Measurements from ENCODE around the gene CUX1.
A peak's percentile ranks its signal among the peaks of the same experiment; 100 is the strongest.
"Not testable (repeated sequence)": the region's sequence is repeated elsewhere in the genome, so short reads cannot be mapped to it uniquely, and the experiment has no call there.

The CUX1 gene

DNA sequence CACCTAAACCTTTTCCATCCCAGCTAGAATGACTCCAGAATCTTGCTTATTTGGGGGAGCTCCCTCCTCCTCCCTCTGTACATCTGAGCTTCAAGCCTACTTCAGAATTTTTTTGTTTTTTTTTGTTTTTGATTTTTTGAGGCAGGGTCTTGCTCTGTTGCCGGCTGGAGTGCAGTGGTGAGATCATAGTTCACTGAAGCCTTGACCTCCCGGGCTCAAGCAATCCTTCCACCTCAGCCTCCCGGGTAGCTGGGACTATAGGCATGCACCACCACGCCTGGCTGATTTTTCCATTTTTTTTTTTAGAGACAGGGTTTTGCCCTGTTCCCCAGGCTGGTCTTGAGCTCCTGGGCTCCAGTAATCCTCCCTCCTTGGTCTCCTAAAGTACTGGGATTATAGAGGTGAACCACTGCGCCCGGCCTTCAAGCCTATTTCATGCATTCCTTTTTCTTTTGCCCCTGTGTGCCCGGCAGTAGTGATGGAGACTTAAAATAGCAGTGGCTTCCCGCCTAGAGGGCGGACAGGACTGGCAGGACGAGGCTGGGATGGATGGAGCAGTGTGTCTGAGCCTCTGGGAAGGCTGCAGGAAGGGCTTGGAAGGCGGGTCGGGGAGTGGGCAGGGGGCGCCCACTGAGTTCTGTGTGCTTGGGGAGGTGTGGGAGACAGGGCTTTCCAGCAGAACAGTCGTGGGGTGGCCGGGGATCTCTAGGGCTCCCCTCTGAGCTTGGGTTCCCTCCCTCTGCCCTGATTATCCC, 8.8 kb downstream of the CUX1 start:
- no peak for DNase-seq (ENCODE audit: low spot score)

DNA sequence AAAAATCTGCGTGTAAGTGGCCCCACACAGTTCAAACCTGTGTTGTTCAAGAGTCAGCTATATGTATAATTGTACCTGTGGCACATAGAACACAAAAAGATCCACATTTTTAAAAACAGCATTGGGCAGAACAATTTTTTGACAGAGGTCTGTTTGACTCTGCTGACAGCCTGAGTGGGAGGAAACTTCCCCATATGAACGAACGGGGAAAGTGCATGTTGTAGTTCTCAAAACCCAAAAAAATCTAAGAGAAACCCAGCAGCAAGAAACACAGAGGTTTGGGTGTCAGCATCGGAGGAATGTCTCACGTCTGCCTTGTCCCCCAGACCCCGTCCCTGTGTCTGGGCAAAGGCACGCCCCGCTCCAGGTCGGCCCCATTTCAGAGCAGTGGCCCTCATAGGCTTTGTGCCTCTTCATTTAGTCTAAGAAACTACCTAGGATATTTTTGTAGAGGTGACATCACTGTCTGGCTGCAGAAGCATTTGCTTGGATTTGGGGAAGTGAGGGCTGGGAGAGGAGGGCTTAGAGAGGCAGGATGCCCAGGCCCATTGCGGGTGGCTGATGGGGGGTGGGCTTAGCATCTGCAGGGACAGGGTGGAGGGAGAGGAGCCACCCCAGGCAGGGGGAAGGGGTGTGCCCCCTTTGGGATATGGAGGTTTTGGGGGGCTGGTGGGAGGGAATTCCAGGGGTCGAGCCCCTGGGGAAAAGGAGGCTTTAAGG, 11.0 kb downstream of the CUX1 start:
- no peak for DNase-seq (ENCODE audit: low spot score)

DNA sequence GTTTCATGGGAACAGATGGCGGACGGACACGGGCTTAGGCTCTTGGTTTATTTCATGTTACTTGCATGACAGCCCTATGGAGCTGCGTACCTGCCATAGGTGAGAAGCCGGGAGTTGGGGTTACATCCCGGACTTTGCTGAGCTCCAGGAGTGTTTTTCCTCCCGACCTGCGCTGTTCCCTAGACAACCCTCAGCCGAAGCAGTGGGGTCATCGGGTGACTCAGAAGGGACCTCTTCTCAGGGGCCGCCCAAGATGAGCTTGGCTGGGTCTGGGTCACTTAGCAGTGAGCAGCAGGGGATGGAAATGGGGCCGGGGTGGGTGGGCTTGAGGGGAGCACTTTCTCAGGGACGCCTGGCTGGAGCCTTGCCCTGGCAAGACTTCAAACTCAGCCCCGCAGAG, 11.9 kb downstream of the CUX1 start:
- DNase-seq (ENCODE audit: low spot score) = no peak

DNA sequence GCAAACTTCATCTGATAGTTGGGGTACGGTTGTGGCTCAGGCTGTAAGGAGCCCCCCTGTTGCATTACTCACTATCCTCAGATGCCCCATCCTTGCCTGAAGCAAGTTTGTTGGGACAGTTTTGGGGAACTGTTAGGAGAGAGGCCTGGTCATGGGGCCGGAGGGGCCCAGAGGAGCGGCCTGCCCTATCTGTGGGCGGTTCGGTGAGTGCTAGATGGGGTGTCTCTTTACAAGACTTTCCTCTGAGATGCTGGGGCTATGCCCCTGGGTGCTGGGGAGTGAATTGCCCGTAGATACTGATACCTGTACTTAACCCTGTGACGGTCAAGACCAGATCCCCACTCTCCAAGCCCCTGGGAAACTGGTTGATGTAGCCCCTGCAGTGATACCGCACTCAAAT, 12.4 kb downstream of the CUX1 start:
- no peak for DNase-seq (ENCODE audit: low spot score)

DNA sequence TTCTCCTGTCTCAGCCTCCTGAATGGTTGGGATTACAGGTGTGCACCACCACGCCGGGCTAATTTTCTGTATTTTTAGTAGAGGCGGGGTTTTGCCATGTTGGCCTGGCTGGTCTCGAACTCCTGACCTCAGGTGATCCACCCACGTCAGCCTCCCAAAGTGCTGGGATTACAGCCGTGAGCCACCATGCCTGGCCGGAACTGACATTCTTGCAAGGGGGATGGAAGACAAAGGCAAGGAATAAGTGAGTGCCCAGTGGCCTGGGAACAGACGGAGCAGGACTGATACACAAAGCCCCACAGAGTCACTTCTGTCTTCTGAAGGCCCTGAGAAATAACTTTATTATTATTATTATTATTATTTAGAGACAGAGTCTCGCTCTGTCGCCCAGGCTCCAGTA, 14.0 kb downstream of the CUX1 start:
- DNase-seq (ENCODE audit: low spot score) = not testable (repeated sequence)

DNA sequence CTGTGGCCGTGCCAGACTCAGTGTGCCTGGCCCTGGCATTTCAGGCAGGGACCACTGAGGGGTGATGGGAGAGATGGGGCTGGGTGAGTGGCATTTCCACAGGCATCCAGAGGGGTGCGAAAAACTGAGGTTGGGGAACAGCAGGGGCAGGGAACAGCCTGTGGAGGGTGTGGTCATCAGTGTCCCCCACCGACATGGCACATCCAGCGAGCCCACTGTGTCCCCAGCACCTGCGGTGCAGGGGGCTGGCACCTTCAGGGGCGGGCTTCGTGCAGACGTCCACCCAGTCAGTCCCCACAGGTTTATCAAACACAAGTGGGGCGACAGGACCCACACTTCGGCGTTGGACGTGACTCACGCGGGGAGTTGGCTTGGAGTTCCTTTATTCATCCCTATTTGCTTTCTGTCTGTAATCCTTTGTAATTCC, 14.8 kb downstream of the CUX1 start:
- no peak for DNase-seq (ENCODE audit: low spot score)

DNA sequence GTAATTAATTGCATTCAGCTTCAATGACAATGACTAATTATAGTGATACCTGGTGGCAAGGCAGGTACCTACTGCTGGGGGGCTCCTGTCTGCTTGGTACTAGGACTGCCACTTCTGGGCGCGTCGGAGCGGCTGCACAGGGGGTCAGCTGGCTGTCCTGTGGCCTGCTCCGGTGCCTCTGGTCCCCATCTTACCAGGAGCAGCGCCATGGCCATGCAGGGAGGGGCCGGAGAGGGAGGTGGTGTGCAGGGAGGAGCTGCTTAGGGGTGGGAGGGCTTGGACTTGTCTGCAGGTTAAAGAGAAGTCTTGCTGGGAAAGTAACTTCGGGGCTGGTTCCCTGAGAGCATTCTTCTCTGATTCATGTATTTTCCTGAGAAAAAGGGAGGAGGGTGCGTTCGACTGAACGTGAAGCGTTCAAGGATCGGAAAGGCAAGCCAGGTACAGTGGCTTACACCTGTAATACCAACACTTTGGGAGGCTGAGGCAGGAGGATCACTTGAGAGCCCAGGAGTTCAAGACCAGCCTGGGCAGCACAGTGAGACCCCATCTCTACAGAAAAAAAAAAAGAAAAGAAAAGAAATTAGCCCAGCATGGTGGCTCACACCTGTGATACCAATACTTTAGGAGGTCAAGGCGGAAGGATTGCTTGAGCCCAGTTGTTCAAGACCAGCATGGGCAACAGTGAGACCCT, 15.4 kb downstream of the CUX1 start:
- DNase-seq (ENCODE audit: low spot score) = no peak

DNA sequence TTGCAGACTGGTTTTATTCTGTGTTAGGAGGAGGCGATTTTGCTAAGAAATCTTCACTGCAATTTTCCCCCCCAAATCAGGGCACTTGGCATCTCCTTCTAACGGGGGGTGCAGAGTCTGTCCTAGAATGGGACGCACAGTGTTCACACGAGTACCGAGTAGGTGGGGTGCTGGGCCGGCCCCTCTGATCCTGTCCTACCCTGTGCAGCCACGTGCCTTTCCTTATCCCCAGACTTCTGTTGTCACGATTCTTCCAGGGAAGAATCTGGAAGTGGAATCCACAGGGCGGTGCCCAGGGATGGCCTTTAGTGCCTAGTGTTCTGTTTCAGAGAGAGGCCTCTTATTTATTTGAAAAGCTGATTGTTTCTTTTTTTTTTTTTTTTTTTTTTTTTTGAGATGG, 16.4 kb downstream of the CUX1 start:
- DNase-seq (ENCODE audit: low spot score) = no peak

DNA sequence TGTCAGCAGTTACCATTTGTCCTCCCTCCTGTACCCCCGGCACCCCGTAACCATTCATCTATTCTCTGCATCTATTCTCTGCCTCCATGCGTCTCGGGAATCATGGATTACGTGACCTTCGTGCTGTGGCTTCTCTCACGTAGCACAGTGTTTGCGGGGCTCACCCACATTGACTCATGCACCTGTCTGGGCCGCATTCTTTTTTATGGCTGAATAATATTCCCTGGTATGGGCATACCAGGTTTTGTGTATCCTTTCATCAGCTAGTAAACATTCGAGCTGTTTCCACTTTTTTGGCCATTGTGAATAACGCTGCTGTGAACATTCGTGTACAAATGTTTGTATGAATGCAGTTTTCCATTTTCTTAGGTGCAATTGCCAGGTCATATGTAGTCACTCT, 17.7 kb downstream of the CUX1 start:
- DNase-seq (ENCODE audit: low spot score) = no peak

DNA sequence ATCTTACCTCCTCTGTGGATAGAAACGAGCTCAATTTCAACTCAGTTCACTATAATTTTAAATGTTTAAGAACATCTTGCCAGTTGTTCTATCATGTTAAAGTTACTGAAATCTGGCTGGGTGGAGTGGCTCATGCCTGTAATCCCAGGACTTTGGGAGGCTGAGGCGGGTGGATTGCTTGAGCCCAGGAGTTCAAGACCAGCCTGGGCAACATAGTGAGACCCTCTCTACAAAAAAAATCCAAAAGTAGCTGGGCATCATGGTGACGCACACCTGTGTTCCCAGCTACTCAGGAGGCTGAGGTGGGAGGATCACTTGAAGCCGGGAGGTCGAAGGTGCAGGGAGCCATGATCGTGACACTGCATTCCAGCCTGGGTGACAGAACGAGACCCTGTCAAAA, 20.0 kb downstream of the CUX1 start:
- DNase-seq (ENCODE audit: low spot score) = not testable (repeated sequence)

DNA sequence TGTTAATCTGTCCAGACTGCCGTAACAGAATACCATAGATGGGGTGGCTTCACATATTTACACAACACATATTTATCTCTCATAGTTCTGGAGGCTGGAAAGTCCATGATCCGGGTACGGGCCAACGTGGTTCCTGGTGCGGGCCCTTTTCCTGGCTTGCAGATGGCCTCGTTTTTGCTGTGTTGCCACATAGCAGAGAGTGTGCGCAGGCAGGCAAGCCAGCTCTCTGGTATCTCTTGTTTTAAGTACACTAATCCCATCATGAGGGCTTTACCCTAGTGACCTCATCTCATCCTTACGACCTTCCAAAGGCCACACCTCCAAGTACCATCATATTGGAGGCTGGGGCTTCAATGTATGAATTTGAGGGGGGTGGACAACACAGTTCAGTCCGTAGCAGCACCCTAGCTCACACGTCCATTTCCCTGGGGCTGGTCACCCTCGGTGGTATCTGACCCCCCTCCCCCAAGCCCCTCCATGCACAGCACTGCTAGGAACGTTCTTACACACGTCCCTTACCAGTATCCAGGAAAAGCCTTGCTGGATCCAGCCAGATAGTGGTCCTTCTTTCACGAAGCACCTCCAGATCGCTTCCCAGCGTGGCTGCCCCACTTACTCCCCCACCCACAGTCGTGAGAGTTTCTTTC, 21.5 kb downstream of the CUX1 start:
- no peak for DNase-seq (ENCODE audit: low spot score)

DNA sequence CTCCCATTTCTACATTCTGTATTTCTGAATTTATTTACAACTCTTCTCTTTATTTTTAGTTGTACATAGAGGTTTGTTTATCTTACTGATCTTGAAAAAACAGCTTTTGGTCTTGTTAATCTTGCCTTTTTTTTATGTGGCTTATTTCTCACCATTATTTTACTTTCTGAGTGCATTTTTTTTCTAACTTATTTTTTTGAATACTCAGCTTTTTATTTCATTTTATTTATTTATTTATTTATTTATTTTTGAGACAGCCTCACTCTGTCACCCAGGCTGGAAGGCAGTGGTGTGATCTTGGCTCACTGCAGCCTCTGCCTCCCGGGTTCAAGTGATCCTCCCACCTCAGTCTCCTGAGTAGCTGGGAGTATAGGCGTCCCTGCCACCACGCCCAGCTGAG, 23.9 kb downstream of the CUX1 start:
- DNase-seq (ENCODE audit: low spot score) = no peak

DNA sequence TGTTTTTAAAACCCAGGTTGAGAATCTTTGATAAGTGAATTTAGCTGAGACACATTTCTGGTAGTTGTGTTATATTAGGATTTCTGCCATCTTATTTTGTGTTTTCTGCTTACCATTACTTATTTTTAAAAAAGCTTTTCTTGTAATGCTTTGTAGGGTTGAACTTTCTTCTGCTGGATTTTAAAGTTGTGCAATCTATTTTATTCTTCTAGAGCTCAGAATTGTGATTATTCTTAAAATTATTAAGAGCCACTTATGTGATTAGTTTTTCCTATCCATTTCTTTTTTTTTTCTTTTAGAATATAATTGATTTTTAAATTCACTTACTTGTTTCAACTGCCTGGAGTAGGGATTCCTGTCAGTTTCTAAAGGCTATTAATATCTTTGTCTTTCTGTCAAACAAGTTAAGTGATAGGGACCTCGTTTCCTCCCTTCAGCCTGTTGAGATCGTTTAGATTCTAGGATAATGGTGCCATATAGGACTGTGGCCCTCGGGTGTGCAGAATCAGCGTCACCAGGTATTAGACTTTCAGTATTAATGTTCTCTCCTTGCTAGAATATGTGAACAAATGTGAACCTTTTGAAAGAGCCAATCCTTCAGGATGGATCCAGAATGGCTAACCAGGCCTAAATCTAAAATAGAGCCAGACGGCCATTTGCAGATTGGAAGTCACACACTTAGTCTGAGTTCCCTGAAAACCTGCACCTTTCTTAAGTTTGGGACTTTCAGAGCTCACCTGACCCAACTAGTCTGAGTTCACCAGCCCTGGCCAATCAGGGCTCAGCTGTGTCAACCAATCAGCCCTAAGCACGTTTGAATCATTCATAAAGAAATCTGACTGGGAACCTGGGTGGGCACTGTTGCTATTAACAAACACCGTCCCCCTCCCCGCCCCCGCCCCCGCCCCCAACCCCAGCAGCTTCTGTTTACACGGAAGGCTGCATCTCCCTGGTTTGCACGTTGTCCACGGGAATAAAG, 26.2 kb downstream of the CUX1 start:
- no peak for DNase-seq (ENCODE audit: low spot score)

DNA sequence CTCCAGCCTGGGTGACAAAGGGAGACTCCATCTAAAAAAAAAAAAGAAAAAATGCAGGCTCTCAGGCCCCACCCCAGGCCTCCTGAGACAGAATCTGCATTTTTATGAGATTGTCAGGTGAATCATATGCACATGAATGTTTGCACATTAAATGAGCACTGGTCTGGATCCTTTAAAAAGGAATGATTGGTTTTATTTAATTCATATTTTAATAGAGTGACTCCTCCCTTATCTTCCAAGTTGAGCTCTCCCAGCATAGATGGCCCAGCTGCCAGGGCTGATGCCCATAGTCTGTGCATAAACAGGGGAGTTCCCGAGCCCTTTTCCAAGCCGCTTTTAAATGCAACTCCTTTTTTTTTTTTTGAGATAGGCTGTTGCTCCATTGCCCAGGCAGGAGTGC, 28.5 kb downstream of the CUX1 start:
- DNase-seq (ENCODE audit: low spot score) = no peak

DNA sequence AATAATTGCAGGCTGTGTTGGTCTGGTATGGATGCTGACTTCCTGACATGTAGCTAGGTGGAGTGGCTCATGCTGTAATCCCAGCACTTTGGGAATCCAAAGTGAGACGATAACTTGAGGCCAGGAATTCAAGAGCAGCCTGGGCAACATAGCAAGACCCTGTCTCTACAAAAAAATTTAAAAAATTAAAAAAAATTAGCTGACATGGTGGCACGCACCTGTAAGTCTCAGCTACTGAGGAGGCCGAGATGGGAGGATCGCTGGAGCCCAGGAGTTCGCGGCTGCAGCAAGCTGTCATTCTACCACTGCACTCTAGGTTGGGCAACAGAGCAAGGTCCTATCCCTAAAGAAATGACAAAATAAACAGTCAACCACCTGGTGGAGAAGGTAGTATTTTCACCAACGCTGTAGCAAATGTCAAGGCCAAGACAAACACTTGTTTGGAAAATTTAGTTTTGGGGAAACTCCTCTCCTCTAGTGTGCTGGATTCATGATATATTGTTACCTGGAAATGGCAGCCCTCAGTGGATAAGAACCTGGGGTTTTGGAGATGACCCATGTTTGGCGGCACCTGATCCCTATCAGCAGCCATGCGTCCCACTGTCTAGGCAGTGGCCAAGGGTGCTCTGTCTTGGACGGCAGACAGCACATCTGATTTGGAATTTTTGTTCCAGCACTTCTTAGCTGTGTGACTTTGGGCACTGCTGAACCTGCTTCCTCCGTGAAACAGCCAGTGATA, 29.5 kb downstream of the CUX1 start:
- DNase-seq (ENCODE audit: low spot score) = no peak

DNA sequence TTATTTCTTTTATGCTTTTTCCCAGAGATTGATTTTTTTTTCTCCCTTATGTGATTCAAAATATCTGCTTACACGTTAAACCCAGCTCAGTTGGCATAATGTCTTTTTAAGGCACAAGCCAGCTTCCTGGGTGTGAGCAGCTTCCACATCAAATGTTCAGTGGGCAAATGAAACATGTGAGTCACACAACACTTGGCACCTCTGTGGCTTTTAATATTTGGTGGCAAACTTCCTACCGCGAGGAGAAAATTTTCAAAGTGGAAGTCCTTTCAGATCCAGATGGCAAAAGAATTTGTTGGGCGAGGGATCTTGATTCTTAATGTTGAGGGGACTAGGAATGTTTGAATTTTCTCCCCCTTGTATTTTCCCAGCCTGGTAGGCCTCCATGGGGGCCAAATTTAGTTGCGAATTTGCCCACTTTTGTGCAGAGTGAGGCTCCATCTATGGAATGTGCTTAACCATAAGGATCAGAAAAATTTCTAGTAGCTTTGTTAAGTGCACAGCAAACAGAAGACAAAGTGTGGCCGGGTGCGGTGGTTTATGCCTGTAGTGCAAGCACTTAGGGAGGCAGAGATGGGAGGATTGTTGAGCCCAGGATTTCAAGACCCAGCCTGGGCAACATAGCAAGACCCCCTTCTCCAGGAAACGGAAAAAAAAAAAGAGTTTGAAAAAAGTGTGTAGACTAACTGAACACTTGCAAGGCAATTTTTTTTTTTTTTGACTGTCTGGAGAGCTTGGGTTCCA, 31.0 kb downstream of the CUX1 start:
- peak; percentile 23 for DNase-seq (ENCODE audit: low spot score)

DNA sequence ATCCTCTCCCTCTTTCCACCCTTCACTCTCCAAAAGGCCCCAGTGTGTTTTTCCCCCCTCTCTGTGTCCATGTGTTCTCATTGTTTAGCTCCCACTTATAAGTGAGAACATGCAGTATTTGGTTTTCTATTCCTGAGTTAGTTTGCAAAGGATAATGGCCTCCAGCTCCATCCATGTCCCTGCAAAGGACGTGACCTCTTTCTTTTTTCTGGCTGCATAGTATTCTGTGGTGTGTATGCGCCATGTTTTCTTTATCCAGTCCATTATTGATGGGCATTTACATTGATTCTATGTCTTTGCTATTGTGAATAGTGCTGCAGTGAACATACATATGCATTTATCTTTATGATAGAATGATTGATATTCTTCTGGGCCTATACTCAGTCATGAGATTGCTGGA, 31.9 kb downstream of the CUX1 start:
- not testable (repeated sequence) for DNase-seq (ENCODE audit: low spot score)

DNA sequence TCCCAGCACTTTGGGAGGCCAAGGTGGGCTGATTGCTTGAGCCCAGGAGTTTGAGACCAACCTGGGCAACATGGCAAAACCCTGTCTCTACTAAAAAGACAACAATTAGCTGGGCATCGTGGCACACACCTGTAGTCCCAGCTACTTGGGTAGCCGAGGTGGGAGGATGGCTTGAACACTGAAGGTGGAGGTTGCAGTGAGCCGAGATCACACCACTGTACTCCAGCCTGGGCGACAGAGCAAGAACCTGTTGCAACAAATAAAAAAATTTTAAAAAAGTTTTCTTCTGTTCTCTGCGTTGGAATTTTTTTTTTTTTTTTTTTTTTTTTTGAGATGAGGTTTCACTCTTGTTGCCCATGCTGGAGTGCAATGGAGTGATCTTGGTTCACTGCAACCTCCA, 34.9 kb downstream of the CUX1 start:
- DNase-seq (ENCODE audit: low spot score) = not testable (repeated sequence)

DNA sequence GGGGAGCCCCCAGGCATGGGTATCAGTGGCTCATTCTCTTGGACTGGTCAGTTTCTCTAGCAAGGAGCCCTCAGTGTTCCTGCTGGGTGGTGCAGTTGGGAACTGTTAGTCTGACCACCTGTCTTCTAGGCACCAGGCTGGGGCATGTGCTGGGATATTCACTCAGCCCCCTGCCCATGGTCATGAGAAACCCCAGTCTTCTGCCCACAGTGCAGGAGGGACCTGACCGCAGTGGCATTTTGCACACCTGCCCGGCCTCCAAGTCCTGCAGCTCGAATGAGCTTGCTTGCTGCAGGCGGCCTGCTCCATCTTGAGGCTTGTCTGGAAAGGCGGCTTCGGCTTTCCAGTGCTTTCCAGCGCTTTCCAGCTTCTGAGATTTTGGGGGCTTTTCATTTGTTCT, 36.3 kb downstream of the CUX1 start:
- DNase-seq (ENCODE audit: low spot score) = no peak

All from CD4-positive, alpha-beta T cell treated with Interleukin-2 at 100 ng/mL for 4 hours (primary cell).